GM12891 (cell line): Measurements from ENCODE around the gene SPATA21.

Experiments used
- POLR2A ChIP-seq: IDR thresholded peaks from 2 replicates; pipeline ENCODE4 v1.6.1; 2011; ENCODE audit warnings: low read depth, low read length, control low read depth
- POLR2AphosphoS5 ChIP-seq: IDR thresholded peaks from 2 replicates; pipeline ENCODE4 v1.6.1; 2011; ENCODE audit warnings: low read depth, low read length, control low read depth
- POU2F2 ChIP-seq: IDR thresholded peaks from 2 replicates; pipeline ENCODE4 v1.6.1; 2011; ENCODE audit warnings: low read depth, mild to moderate bottlenecking, control low read depth, low read length, moderate library complexity

DNA sequence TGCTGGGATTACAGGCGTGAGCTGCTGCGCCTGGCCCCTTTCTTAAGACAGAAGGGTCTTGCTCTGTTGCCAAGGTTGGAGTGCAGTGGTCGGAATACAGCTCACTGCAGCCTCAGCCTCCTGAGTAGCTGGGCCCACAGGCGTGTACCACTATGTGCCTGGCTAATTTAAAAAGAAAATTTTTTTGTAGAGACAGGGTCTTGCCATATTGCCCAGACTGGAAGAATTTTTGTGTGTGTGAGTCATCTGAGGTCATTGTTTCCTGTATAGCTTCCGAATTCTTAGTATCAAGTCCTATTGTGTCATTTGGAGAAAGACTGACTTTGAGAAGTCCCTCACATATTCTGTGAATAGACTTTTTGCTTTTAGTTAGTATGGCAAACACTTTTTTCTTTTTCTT, 65.5 kb downstream of the SPATA21 start:
- TF ChIP-seq POLR2A (no peak), POU2F2 (no peak), POLR2AphosphoS5 (no peak)
